Mucosa of rectum (tissue), 2 donors: ENCODE measurements around the gene SOX15.
A peak's percentile ranks its signal among the peaks of the same experiment; 100 is the strongest.
"Not testable (repeated sequence)": the region's sequence is repeated elsewhere in the genome, so short reads cannot be mapped to it uniquely, and the experiment has no call there.

ENCODE experiments used
- H3K27ac ChIP-seq, 2 donors: one replicate each; pipeline ENCODE4 v1.7.0; 2013; ENCODE audit warnings: inconsistent platforms in 2 of 2, low read depth in 2 of 2, low read length in 2 of 2
- H3K27me3 ChIP-seq, 2 donors: one replicate each; pipeline ENCODE4 v1.7.0; 2013; ENCODE audit warnings: low read length in 2 of 2; ENCODE audit not compliant: control insufficient read depth in 2 of 2, insufficient read depth in 2 of 2
- H3K36me3 ChIP-seq, 2 donors: one replicate each; pipeline ENCODE4 v1.7.0; 2013; ENCODE audit warnings: low read length in 2 of 2; ENCODE audit not compliant: control insufficient read depth in 2 of 2, insufficient read depth in 2 of 2
- H3K4me1 ChIP-seq, 2 donors: one replicate each; pipeline ENCODE4 v1.7.0; 2013; ENCODE audit warnings: low read length in 2 of 2, mild to moderate bottlenecking in 1 of 2; ENCODE audit not compliant: control insufficient read depth in 2 of 2, insufficient read depth in 2 of 2
- H3K4me3 ChIP-seq, 2 donors: one replicate each; pipeline ENCODE4 v1.7.0; 2013; ENCODE audit warnings: low read length in 2 of 2
- H3K9ac ChIP-seq, 2 donors: one replicate each; pipeline ENCODE4 v1.7.0; 2013; ENCODE audit warnings: low read length in 2 of 2, low read depth in 1 of 2, mild to moderate bottlenecking in 1 of 2
- H3K9me3 ChIP-seq, 2 donors: one replicate each; pipeline ENCODE4 v1.7.0; 2013; ENCODE audit warnings: low read length in 2 of 2; ENCODE audit not compliant: control insufficient read depth in 2 of 2
- donor health status: healthy.
- donor health status: Normal muscosa, but diverticular disease.

The SOX15 gene

DNA sequence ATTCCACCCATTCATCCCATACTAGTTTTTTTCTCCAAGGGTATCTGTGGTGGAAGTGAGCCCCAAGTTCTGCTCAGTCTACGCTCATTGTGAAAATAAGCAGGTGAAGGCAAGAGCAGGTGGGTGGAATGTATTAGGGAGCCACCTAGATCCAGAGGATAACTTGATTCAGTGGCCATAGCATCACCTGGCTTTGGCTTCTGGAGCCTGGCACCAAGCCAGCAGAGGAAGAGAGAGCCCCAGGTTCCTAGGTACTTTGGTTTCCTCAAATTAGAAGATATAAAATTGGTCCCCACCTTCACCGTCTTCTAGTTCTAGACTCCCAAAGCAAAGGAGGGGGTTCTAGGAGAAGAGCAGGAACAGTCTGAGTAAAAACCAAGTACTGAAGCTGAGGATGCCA, 20.7 kb upstream of the SOX15 start:
- Histone ChIP-seq H3K27ac (no peak overlapping the region), H3K9ac (no peak overlapping the region), H3K4me1 (peaks cover 16 to 17% of the 10 kb centered on the region in 2 donors), H3K27me3 (no peaks in the 10 kb centered on the region), H3K9me3 (no peaks in the 10 kb centered on the region), H3K36me3 (peaks cover 5% of the 10 kb centered on the region in 2 donors), H3K4me3 (no peak overlapping the region)

DNA sequence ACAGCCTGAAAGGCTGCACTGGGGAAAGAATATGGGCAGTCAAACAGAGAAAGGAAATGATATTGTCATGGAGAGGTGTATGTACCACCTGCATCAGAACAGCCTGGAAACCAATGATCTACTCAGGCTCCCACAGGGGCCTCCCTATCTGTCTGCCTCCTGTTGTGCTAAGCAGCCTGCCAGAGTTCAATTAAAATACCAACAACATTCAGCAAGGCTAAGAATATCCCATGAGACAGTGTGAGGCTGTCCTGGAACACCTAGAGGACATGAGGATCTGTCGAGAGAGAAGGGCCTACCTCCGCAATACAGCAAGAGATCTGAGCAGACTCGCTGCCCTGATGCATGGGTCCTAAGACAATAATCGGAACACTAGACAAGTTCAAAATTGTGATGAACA, 16.4 kb upstream of the SOX15 start:
- Histone ChIP-seq H3K36me3 (peaks cover 27 to 31% of the 10 kb centered on the region in 2 donors), H3K4me3 (no peak overlapping the region), H3K27ac (no peak overlapping the region), H3K9me3 (no peaks in the 10 kb centered on the region), H3K9ac (no peak overlapping the region), H3K4me1 (no peaks in the 10 kb centered on the region), H3K27me3 (no peaks in the 10 kb centered on the region)

DNA sequence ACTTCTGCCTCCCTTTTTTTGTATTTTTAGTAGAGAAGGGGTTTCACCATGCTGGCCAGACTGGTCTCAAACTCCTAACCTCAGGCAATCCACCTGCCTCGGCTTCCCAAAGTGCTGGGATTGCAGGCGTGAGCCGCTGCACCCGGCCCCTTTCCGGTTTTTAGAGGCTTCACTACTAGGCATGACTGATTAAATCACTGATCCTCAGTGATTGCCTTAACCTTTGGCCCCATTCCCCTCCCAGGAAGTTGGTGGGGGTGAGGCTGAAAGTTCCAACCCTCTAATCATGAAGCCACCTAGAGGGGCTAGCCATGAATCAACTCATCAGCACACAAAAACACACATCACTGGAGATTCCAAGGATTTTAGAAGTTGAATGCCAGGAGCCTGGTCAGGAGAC, 7.7 kb upstream of the SOX15 start:
- not testable (repeated sequence) for H3K4me1 ChIP-seq, H3K9me3 ChIP-seq, H3K9ac ChIP-seq, H3K27ac ChIP-seq, H3K27me3 ChIP-seq, H3K4me3 ChIP-seq
- H3K36me3 ChIP-seq = peaks cover 40 to 70% of the 10 kb centered on the region in 2 donors

DNA sequence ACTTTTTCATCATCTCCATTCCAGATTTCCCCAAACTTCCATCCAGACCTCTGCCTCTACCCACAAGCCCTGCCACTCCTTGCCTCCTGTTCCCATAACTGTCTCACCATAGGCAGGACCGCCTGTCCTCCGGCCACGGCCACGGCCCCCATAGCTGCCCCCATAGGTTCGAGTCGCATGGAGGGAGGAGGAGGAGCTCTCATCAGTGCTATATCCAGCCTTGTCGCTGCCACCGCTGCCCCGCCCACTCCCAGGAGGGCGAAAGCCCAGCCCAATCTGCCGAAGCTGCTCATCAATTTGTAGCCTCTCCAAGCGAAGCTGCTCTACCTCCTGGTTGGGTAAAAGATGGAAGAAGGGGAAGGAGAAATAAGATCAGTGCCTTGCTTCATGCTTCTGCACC, 3.4 kb upstream of the SOX15 start:
- H3K4me1 ChIP-seq = peaks cover 4 to 9% of the 10 kb centered on the region in 2 donors
- H3K4me3 ChIP-seq = no peak overlapping the region
- no peaks in the 10 kb centered on the region for H3K9me3 ChIP-seq
- no peak overlapping the region for H3K9ac ChIP-seq
- H3K27me3 ChIP-seq = no peaks in the 10 kb centered on the region
- no peak overlapping the region for H3K27ac ChIP-seq
- H3K36me3 ChIP-seq = peaks cover 42 to 54% of the 10 kb centered on the region in 2 donors

DNA sequence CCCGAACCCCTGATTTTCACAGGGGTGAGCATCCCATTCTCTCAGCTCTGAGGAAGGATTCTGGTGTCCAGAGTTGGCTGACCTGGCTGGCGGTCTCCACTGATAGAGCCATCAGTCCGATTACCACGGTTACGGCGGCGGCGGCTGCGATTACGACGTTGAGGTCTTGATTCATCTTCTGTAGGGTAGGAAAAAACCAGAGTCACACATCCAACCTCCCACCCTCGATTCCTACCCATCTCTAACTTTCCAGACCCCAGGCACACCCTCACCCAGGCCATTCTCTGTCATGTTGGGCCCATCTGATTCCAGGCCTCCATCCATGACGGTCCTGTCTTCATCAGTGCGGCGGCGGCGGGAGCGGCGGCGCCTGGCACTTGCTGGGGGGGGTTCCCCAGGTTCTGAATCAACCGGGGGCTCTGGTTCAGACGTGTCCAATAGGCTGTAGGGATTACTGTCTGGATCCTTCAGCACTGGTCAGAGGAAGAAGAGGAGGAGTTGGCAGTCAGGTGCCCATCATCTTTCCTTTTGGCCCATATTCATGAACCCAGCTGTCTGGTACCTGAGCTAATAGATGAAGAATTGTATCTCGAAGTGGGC, 2.6 kb upstream of the SOX15 start:
- H3K4me3 ChIP-seq = no peak overlapping the region
- no peak overlapping the region for H3K27ac ChIP-seq
- H3K9me3 ChIP-seq = no peaks in the 10 kb centered on the region
- H3K36me3 ChIP-seq = peaks cover 48 to 60% of the 10 kb centered on the region in 2 donors
- H3K4me1 ChIP-seq = peaks cover 4 to 11% of the 10 kb centered on the region in 2 donors
- H3K9ac ChIP-seq = no peak overlapping the region
- no peaks in the 10 kb centered on the region for H3K27me3 ChIP-seq

DNA sequence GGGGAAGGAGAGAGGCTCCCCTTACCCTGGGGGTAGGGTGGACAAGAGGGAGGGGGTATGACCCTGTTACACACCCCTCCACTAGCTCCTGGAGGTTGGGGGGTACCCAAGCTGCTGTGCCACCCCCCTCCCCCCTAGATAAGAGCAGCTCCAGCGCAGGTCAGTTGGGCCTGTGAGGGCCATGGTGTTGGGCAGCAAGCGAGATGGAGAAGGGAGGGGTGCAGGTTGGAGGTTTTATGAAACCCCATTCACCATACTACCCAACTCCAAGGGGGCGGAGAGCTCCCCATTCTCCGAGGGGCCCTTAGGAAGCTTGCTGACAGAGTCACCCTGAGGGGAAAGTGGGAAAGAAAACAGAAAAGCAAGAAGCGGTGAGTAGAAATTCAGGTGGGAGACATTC, 1.7 kb upstream of the SOX15 start:
- no peaks in the 10 kb centered on the region for H3K27me3 ChIP-seq
- H3K36me3 ChIP-seq = peaks cover 57 to 65% of the 10 kb centered on the region in 2 donors
- H3K4me1 ChIP-seq = peaks cover 4 to 11% of the 10 kb centered on the region in 2 donors
- H3K27ac ChIP-seq = no peak overlapping the region
- H3K9me3 ChIP-seq = no peaks in the 10 kb centered on the region
- H3K4me3 ChIP-seq = no peak overlapping the region
- no peak overlapping the region for H3K9ac ChIP-seq

DNA sequence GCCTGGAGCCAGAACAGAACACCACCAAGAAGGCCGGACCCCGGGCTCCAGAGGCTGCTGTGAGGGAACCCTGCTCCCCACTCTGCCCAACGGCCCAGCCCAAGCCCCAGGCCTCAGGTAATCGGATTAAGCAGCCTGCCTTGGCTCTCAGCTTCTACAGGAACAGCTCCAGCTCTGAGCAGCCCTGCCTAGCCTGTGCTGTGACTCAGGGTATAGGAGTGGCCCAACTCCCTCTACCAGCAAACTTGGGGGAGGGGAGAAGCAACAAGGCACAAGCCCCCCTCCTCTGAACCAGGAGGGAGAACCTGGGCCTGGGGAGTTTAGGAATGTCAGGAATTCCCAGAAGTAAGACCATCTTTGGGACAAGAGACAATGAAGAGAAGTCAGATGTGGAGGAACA, 849 bp upstream of the SOX15 start:
- Histone ChIP-seq H3K4me1 (peaks cover 4 to 11% of the 10 kb centered on the region in 2 donors), H3K36me3 (peaks cover 52 to 60% of the 10 kb centered on the region in 2 donors), H3K9ac (no peak overlapping the region), H3K27me3 (no peaks in the 10 kb centered on the region), H3K9me3 (no peaks in the 10 kb centered on the region), H3K4me3 (no peak overlapping the region), H3K27ac (no peak overlapping the region)

DNA sequence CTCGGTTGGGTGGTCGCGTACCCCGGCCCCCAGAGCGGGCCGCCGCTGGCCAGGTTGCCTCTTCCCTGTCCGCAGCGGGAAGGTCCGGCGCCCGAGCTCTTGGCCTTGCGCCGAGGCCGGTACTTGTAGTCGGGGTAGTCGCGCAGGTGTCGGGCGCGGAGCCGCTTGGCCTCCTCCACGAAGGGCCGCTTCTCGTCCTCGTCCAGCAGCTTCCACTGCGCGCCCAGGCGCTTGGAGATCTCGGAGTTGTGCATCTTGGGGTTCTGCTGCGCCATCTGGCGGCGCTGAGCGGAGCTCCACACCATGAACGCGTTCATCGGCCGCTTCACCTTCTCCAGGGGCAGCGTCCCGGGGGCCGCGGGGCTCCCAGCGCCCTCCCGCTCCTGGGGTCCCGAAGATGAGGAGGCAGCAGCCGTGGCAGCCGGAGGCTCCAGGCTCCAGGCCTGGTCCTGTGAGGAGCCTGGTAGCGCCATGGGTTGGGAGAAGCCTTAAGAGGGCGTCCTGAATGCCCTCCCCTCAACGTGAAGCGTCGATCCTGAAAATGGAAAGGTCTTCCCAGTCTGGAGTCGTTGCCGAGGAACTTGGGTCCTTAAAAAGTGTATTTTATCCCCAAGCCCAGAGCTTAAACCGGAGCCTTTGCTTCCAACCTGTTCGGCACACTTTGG, 558 bp downstream of the SOX15 start:
- H3K4me3 ChIP-seq = peak overlapping the region; percentile 31 to 45
- H3K9ac ChIP-seq = peak overlapping the region; percentile 32 to 50
- H3K27me3 ChIP-seq = no peaks in the 10 kb centered on the region
- H3K4me1 ChIP-seq = peaks cover 6 to 11% of the 10 kb centered on the region in 2 donors
- H3K9me3 ChIP-seq = no peaks in the 10 kb centered on the region
- H3K27ac ChIP-seq = peak overlapping the region in 1 of 2 donors; percentile 43
- peaks cover 40 to 46% of the 10 kb centered on the region in 2 donors for H3K36me3 ChIP-seq

DNA sequence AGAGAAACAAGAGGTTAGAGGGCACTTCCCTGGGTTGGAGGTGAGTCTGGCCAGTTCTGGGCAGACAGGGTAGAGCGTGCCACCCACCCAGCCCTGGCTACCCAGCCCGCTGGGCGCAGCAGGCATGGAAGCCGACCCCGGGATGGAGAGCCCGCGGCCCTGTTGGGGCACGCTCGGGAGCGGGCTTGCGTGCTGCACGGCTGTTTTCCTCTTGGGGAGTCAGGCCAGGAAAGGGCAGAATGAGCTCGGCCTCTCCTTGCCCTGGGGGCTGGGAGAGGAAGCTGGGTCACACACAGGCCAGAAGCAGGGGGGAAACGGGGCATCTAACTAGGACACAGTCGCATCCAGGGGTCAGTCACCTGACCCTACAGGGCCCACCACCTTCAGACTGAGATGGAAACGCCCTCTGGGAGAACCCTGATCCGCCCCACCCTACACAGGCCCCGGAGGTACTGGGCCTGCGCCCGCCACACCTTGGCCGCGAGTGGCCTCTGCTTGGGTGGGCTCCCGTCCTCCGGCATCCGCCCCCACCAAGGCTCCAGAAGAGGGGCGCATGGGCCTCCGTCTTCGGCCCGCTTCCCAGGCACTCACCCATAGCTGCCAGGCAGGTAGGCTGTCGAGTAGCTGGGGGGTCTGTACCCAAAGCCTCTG, 1.2 kb downstream of the SOX15 start:
- no peaks in the 10 kb centered on the region for H3K9me3 ChIP-seq
- H3K4me3 ChIP-seq = peak overlapping the region; percentile 31 to 37
- H3K27me3 ChIP-seq = no peaks in the 10 kb centered on the region
- H3K9ac ChIP-seq = peak overlapping the region; percentile 32 to 50
- peak overlapping the region in 1 of 2 donors; percentile 43 for H3K27ac ChIP-seq
- H3K36me3 ChIP-seq = peaks cover 33 to 40% of the 10 kb centered on the region in 2 donors
- H3K4me1 ChIP-seq = peaks cover 8 to 11% of the 10 kb centered on the region in 2 donors

DNA sequence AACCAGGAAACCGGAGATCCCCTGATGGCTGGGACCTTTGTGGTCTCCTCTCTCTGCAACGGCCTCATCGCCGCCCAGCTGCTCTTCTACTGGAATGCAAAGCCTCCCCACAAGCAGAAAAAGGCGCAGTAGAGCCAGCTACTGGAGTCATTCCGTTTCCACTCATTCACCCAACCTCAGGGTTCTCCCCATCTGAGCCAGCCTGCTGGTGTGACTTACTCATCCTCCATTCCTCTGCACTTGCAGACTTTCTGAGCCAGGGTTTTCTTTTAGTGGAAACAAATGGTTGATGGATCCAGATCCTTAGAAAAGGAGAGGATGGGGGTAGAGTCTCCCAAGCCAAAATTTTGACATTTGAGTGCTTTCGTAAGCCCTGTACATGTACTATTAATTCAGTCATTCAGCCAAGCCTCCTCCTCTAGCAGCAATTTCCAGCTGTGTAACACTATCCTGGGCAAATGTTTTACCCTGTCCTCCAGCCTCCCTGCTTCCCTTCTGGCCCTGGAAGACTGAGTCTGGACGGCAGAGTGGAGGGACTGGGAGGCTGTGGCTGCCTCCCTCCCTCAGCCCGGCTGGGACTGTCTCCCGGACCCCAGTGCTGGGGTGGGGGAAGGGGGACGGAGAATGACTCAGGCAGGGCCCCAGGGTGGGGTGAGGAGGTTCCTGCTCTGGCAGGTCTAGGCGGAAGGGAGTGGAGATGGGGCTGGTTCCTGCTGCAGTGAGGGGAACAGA, 2.3 kb downstream of the SOX15 start:
- H3K9me3 ChIP-seq = no peaks in the 10 kb centered on the region
- H3K9ac ChIP-seq = no peak overlapping the region
- no peak overlapping the region for H3K27ac ChIP-seq
- peaks cover 17 to 20% of the 10 kb centered on the region in 2 donors for H3K4me1 ChIP-seq
- H3K27me3 ChIP-seq = no peaks in the 10 kb centered on the region
- peaks cover 24 to 29% of the 10 kb centered on the region in 2 donors for H3K36me3 ChIP-seq
- H3K4me3 ChIP-seq = no peak overlapping the region
